ENCODE measurements around the gene LMOD3.

The LMOD3 gene

DNA sequence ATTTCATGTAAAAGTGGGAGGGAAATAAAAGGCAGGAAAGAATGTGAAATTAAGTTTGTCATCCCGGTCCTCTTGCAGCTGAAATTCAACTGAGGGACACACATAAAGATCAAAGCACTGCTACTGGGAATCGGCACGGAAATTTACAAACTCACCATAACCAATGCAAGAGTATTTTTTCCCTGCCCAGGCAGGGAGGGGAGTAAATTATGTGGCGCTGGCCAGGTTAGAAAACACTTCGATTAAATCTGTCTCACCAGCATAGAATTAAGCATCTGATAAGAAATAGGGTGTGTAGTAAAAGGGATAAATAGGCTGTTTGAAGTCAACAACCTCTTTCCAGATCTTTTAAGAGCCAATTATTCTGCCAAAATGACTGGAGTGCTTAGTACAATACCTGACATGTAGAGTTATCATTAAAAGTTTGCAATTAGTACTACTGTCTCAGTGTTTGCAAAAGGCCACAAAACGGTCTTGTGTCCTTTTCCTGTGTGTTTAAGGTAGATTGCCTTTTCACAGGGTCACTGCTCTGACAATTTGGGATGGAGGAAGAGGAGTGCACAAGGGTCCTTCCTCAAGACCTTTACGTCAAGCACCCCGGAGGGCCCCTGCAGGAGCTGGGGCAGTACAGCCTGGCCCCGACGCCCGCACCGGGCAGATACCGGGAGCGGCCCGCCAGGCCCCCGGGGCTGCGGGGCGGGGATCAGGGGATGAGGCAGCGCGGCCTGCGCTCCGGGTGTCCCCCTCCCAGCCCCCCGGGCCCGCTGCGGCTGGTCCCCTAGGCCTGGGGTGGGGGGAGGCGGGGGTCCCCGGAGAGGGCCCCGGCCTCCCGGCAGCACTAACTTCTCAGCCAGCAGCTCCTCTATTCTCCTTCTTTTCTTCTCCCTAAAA lies 42.9 kb downstream of the LMOD3 start:
- H3K4me1 ChIP-seq (ENCODE audit: control insufficient read depth in 1 of 2, insufficient read depth in 1 of 2, low read depth in 1 of 2, low read length in 1 of 2) = peaks cover 48 to 56% of the 10 kb centered on the region in 2 experiments
- H3K27me3 ChIP-seq = no peaks in the 10 kb centered on the region
- TF ChIP-seq, protein P1, sequence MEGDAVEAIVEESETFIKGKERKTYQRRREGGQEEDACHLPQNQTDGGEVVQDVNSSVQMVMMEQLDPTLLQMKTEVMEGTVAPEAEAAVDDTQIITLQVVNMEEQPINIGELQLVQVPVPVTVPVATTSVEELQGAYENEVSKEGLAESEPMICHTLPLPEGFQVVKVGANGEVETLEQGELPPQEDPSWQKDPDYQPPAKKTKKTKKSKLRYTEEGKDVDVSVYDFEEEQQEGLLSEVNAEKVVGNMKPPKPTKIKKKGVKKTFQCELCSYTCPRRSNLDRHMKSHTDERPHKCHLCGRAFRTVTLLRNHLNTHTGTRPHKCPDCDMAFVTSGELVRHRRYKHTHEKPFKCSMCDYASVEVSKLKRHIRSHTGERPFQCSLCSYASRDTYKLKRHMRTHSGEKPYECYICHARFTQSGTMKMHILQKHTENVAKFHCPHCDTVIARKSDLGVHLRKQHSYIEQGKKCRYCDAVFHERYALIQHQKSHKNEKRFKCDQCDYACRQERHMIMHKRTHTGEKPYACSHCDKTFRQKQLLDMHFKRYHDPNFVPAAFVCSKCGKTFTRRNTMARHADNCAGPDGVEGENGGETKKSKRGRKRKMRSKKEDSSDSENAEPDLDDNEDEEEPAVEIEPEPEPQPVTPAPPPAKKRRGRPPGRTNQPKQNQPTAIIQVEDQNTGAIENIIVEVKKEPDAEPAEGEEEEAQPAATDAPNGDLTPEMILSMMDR (IDR thresholded peaks at IDR 0.05) = no peak
- no peaks in the 10 kb centered on the region for H3K9me3 ChIP-seq
- peaks cover 9% of the 10 kb centered on the region for H3K36me3 ChIP-seq
- H3K27ac ChIP-seq = peak overlapping the region; percentile 82
- H3K4me3 ChIP-seq (ENCODE audit: low read depth in 1 of 2, low read length in 1 of 2) = peak overlapping the region; percentile 89 to 93

DNA sequence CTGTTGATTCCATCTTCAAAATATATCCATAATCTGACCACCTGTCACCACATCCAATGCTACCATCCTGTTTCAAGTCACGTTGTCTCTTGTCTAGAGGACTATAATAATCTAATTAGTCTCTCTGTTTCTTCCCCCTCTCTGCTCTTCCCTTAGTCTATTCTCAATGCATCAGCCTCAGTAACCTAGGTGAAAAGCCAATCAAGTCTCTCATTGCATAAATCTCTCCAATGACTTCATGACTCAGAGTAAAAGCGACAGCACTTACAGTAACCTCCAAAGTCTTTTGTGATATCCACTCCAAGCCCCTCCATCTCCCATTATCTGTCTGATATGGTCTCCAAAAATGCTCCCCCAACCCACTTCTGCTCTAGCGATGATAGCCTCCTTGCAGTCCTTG lies 49.5 kb downstream of the LMOD3 start:
- Histone ChIP-seq H3K36me3 (peaks cover 42% of the 10 kb centered on the region), H3K4me1 (ENCODE audit: control insufficient read depth in 1 of 2, insufficient read depth in 1 of 2, low read depth in 1 of 2, low read length in 1 of 2) (peaks cover 13 to 17% of the 10 kb centered on the region in 2 experiments), H3K4me3 (ENCODE audit: low read depth in 1 of 2, low read length in 1 of 2) (no peak overlapping the region), H3K27me3 (no peaks in the 10 kb centered on the region), H3K9me3 (no peaks in the 10 kb centered on the region), H3K27ac (peak overlapping the region; percentile 56)
- TF ChIP-seq, protein P1 (IDR thresholded peaks at IDR 0.05) = no peak

DNA sequence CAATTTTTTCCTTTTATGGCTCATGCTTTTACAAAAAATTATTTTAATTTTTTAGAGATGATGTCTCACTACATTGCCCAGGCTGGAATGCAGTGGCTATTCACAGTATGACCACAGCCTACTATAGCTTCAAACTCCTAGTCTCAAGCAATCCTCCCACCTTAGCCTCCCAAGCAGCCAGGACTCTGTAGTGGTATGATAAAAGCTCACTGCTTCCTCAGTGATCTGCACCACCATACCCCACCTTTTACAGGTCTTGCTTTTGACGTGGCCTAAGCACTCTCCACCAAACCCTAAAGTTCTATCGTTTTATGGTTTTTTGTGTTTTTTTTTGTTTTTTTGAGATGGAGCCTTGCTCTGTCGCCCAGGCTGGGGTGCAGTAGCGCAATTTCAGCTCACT lies 56.3 kb downstream of the LMOD3 start:
- H3K36me3 ChIP-seq = peaks cover 68% of the 10 kb centered on the region
- no peak overlapping the region for H3K27ac ChIP-seq
- TF ChIP-seq, protein P1 (IDR thresholded peaks at IDR 0.05) = no peak
- H3K9me3 ChIP-seq = peaks cover 5% of the 10 kb centered on the region
- no peaks in the 10 kb centered on the region for H3K4me1 ChIP-seq (ENCODE audit: control insufficient read depth in 1 of 2, insufficient read depth in 1 of 2, low read depth in 1 of 2, low read length in 1 of 2)
- H3K4me3 ChIP-seq (ENCODE audit: low read depth in 1 of 2, low read length in 1 of 2) = no peak overlapping the region
- no peaks in the 10 kb centered on the region for H3K27me3 ChIP-seq

DNA sequence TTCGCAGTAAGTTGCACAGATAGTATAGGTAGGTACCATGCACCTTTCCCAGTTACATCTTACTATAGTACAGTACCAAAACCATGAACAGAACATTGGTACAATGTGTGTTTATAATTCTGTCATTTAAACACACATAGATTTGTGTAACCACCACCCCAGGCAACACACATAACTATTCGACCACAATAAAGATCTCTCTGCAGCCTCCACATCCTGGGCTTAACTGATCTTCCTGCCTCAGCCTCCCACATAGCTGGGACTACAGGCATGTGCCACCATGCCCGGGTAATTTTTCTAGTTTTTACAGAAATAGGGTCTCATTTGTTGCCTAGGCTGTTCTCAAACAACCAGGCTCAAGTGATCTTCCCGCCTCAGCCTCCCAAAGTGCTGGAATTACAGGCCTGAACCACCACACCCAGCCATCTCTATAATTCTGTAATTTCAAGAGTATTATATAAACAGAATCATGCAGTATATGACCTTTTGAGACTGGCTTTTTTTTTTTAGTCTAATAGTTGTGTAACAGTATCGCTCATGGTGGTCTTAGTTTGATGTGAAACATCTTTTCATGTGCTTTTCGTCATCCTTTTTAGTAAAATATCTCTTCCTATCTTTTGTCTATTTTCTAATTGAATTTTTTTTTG lies 57.0 kb downstream of the LMOD3 start:
- H3K27me3 ChIP-seq = no peaks in the 10 kb centered on the region
- peaks cover 68% of the 10 kb centered on the region for H3K36me3 ChIP-seq
- no peak overlapping the region for H3K4me3 ChIP-seq (ENCODE audit: low read depth in 1 of 2, low read length in 1 of 2)
- H3K4me1 ChIP-seq (ENCODE audit: control insufficient read depth in 1 of 2, insufficient read depth in 1 of 2, low read depth in 1 of 2, low read length in 1 of 2) = no peaks in the 10 kb centered on the region
- peaks cover 6% of the 10 kb centered on the region for H3K9me3 ChIP-seq
- TF ChIP-seq, protein P1 (IDR thresholded peaks at IDR 0.05) = no peak
- H3K27ac ChIP-seq = no peak overlapping the region

DNA sequence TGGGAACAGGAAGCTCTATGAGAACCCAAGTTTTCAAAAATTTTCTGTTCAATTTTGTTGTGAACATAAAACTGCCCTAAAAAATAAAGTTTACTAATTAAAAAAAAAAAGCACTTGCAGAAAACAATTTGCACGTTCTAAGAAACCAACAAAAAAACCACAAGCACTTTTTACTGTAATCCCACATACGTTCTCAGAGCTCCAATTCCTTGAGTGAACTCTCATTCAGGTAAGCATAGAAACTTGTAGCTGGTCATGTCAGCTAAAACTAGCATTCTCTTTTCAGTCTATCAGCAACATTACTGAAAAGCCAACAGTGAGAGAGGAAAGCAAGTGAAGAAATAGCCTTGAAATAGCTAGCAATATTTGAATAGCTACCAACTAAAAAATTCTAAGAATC lies 58.8 kb downstream of the LMOD3 start:
- TF ChIP-seq, protein P1 (IDR thresholded peaks at IDR 0.05) = no peak
- H3K9me3 ChIP-seq = peaks cover 6% of the 10 kb centered on the region
- no peak overlapping the region for H3K4me3 ChIP-seq (ENCODE audit: low read depth in 1 of 2, low read length in 1 of 2)
- no peak overlapping the region for H3K27ac ChIP-seq
- peaks cover under 1 to 4% of the 10 kb centered on the region in 2 experiments for H3K4me1 ChIP-seq (ENCODE audit: control insufficient read depth in 1 of 2, insufficient read depth in 1 of 2, low read depth in 1 of 2, low read length in 1 of 2)
- peaks cover 73% of the 10 kb centered on the region for H3K36me3 ChIP-seq
- H3K27me3 ChIP-seq = no peaks in the 10 kb centered on the region

Measured in neutrophil (primary cell).